Measurements from ENCODE around the gene FOXP1. TPM values are rescaled to one million over a fixed set of nuclear protein-coding genes. Genes with fewer than 3 reads are reported as not detected.

FOXP1 gene
- total and polyA plus RNA-seq, 2 donors from 2014 or later: 6.7 to 87.2 TPM

DNA sequence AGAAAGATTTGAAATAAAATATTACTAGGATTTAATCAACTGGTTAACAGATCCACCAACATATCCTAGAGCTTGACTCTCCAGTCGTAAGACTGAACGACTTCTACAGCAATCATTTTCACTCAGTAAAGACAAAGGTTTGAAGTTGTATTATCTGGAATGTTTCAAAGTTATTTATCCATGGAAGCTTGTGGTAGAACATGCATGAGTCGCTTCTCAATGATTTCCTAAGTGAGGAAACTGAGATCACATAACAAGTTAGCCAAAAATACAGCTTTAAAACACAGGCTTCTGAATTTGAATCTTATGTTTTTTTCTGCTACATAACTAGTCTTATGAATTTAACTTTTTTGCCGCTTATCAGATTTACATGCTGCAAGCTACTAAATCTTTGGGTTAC is 241.8 kb downstream of the FOXP1 start:
- H3K9ac ChIP-seq (ENCODE audit: low read length in 3 of 3): no peak overlapping the region
- intact Hi-C loops (cut with DNase I): no loop called here
- no peaks in the 10 kb centered on the region for H3K9me3 ChIP-seq (ENCODE audit: control insufficient read depth in 2 of 3, insufficient read depth in 1 of 3, low read length in 3 of 3)
- no peak overlapping the region for H3K27ac ChIP-seq (ENCODE audit: low read depth in 2 of 2, low read length in 2 of 2)
- H3K4me1 ChIP-seq (ENCODE audit: control insufficient read depth in 2 of 3, insufficient read depth in 2 of 3, low read depth in 1 of 3, low read length in 3 of 3): no peaks in the 10 kb centered on the region
- DNase-seq (no peak), FAIRE-seq (no peak)
- TF ChIP-seq, protein P1, sequence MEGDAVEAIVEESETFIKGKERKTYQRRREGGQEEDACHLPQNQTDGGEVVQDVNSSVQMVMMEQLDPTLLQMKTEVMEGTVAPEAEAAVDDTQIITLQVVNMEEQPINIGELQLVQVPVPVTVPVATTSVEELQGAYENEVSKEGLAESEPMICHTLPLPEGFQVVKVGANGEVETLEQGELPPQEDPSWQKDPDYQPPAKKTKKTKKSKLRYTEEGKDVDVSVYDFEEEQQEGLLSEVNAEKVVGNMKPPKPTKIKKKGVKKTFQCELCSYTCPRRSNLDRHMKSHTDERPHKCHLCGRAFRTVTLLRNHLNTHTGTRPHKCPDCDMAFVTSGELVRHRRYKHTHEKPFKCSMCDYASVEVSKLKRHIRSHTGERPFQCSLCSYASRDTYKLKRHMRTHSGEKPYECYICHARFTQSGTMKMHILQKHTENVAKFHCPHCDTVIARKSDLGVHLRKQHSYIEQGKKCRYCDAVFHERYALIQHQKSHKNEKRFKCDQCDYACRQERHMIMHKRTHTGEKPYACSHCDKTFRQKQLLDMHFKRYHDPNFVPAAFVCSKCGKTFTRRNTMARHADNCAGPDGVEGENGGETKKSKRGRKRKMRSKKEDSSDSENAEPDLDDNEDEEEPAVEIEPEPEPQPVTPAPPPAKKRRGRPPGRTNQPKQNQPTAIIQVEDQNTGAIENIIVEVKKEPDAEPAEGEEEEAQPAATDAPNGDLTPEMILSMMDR (IDR thresholded peaks at IDR 0.05; ENCODE audit: borderline replicate concordance, extremely low read depth, insufficient read depth): no peak
- H3K36me3 ChIP-seq (ENCODE audit: control insufficient read depth in 2 of 3, insufficient read depth in 3 of 3, low read length in 3 of 3): no peaks in the 10 kb centered on the region
- no peak overlapping the region for H3K4me3 ChIP-seq (ENCODE audit: low read length in 3 of 3)
- no peaks in the 10 kb centered on the region for H3K27me3 ChIP-seq (ENCODE audit: control insufficient read depth, insufficient read depth, low read length)

GRCh38 chr3:71339049-71339448 is 244.5 kb downstream of the FOXP1 start:
- Histone ChIP-seq H3K4me1 (ENCODE audit: control insufficient read depth in 2 of 3, insufficient read depth in 2 of 3, low read depth in 1 of 3, low read length in 3 of 3) (no peaks in the 10 kb centered on the region), H3K36me3 (ENCODE audit: control insufficient read depth in 2 of 3, insufficient read depth in 3 of 3, low read length in 3 of 3) (no peaks in the 10 kb centered on the region), H3K9ac (ENCODE audit: low read length in 3 of 3) (no peak overlapping the region), H3K4me3 (ENCODE audit: low read length in 3 of 3) (no peak overlapping the region), H3K27me3 (ENCODE audit: control insufficient read depth, insufficient read depth, low read length) (no peaks in the 10 kb centered on the region), H3K27ac (ENCODE audit: low read depth in 2 of 2, low read length in 2 of 2) (no peak overlapping the region), H3K9me3 (ENCODE audit: control insufficient read depth in 2 of 3, insufficient read depth in 1 of 3, low read length in 3 of 3) (no peaks in the 10 kb centered on the region)
- DNase-seq (no peak), FAIRE-seq (no peak)
- intact Hi-C loops (cut with DNase I): no loop called here
- TF ChIP-seq, protein P1 (IDR thresholded peaks at IDR 0.05; ENCODE audit: borderline replicate concordance, extremely low read depth, insufficient read depth): no peak

GRCh38 chr3:71332813-71333212 is 250.7 kb downstream of the FOXP1 start:
- no peak for DNase-seq
- H3K4me1 ChIP-seq (ENCODE audit: control insufficient read depth in 2 of 3, insufficient read depth in 2 of 3, low read depth in 1 of 3, low read length in 3 of 3): no peaks in the 10 kb centered on the region
- TF ChIP-seq, protein P1 (IDR thresholded peaks at IDR 0.05; ENCODE audit: borderline replicate concordance, extremely low read depth, insufficient read depth): no peak
- FAIRE-seq: no peak
- H3K27ac ChIP-seq (ENCODE audit: low read depth in 2 of 2, low read length in 2 of 2): no peak overlapping the region
- no peaks in the 10 kb centered on the region for H3K36me3 ChIP-seq (ENCODE audit: control insufficient read depth in 2 of 3, insufficient read depth in 3 of 3, low read length in 3 of 3)
- no peaks in the 10 kb centered on the region for H3K9me3 ChIP-seq (ENCODE audit: control insufficient read depth in 2 of 3, insufficient read depth in 1 of 3, low read length in 3 of 3)
- H3K9ac ChIP-seq (ENCODE audit: low read length in 3 of 3): no peak overlapping the region
- H3K4me3 ChIP-seq (ENCODE audit: low read length in 3 of 3): no peak overlapping the region
- intact Hi-C loops (cut with DNase I): no loop called here
- H3K27me3 ChIP-seq (ENCODE audit: control insufficient read depth, insufficient read depth, low read length): no peaks in the 10 kb centered on the region

DNA sequence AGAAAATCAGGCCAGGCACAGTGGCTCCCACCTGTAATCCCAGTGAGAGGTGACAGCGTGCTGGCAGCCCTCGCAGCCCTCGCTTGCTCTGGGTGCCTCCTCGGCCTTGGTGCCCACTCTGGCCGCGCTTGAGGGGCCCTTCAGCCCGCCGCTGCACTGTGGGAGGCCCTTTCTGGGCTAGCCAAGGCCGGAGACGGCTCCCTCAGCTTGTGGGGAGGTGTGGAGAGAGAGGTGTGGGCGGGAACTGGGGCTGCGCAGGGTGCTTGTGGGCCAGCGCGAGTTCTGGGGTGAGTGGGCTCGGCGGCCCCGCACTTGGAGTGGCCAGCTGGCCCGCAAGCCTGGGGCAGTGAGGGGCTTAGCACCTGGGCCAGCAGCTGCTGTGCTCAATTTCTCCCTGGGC is 252.6 kb downstream of the FOXP1 start:
- TF ChIP-seq, protein P1 (IDR thresholded peaks at IDR 0.05; ENCODE audit: borderline replicate concordance, extremely low read depth, insufficient read depth): no peak
- no peaks in the 10 kb centered on the region for H3K9me3 ChIP-seq (ENCODE audit: control insufficient read depth in 2 of 3, insufficient read depth in 1 of 3, low read length in 3 of 3)
- H3K4me3 ChIP-seq (ENCODE audit: low read length in 3 of 3): no peak overlapping the region
- H3K4me1 ChIP-seq (ENCODE audit: control insufficient read depth in 2 of 3, insufficient read depth in 2 of 3, low read depth in 1 of 3, low read length in 3 of 3): no peaks in the 10 kb centered on the region
- H3K27me3 ChIP-seq (ENCODE audit: control insufficient read depth, insufficient read depth, low read length): no peaks in the 10 kb centered on the region
- no peak overlapping the region for H3K9ac ChIP-seq (ENCODE audit: low read length in 3 of 3)
- no peak for FAIRE-seq
- intact Hi-C loops (cut with DNase I): no loop called here
- DNase-seq: no peak
- no peaks in the 10 kb centered on the region for H3K36me3 ChIP-seq (ENCODE audit: control insufficient read depth in 2 of 3, insufficient read depth in 3 of 3, low read length in 3 of 3)
- H3K27ac ChIP-seq (ENCODE audit: low read depth in 2 of 2, low read length in 2 of 2): no peak overlapping the region
